Activated naive CD4-positive, alpha-beta T cell treated with anti-CD3 and anti-CD28 coated beads, Interleukin-2, amount 50 U/mL, for 16 hours (primary cell): Measurements from ENCODE around the gene PFAS.

Experiments used
- DNase-seq: peaks from one replicate; pipeline ENCODE4 v3.0.0-alpha.2; 2020

Gene PFAS

GRCh38 chr17:8267480-8268147 is 18.5 kb downstream of the PFAS start:
- DNase-seq, result no peak

- DNase-seq, result no peak
These were observed 19.6 kb downstream of the PFAS start for GRCh38 chr17:8268550-8269298.

- DNase-seq, result no peak
These were observed 23.3 kb downstream of the PFAS start for GRCh38 chr17:8272421-8272820.

- DNase-seq, result no peak
These were observed 24.9 kb downstream of the PFAS start for GRCh38 chr17:8273884-8274444.

- DNase-seq, result no peak
These were observed 25.7 kb downstream of the PFAS start for GRCh38 chr17:8274816-8275215.

GRCh38 chr17:8275421-8276290 is 26.6 kb downstream of the PFAS start:
- no peak for DNase-seq

- DNase-seq, result no peak
These were observed 28.2 kb downstream of the PFAS start for GRCh38 chr17:8277317-8277716.

- DNase-seq, result no peak
These were observed 33.3 kb downstream of the PFAS start for GRCh38 chr17:8282345-8282744.

GRCh38 chr17:8283356-8283755 is 34.3 kb downstream of the PFAS start:
- no peak for DNase-seq

GRCh38 chr17:8284126-8284525 is 35.0 kb downstream of the PFAS start:
- DNase-seq, result no peak

GRCh38 chr17:8285270-8286181 is 36.4 kb downstream of the PFAS start:
- no peak for DNase-seq

GRCh38 chr17:8287651-8288335 is 38.7 kb downstream of the PFAS start:
- no peak for DNase-seq

GRCh38 chr17:8288336-8289102 is 39.4 kb downstream of the PFAS start, which contains the start of gene RANGRF:
Gene RANGRF, plus strand, starts transcription at chr17:8288670. Its CDS starts 119 bp downstream, at chr17:8288789.
- DNase-seq, result peak; percentile 82

GRCh38 chr17:8289103-8289397 is 40.0 kb downstream of the PFAS start:
- DNase-seq, result no peak

- no peak for DNase-seq
These were observed 41.0 kb downstream of the PFAS start for GRCh38 chr17:8290043-8290442.

GRCh38 chr17:8292639-8293395 is 43.7 kb downstream of the PFAS start:
- DNase-seq, result no peak

GRCh38 chr17:8294361-8294760 is 45.3 kb downstream of the PFAS start:
- no peak for DNase-seq

- DNase-seq, result no peak
These were observed 45.8 kb downstream of the PFAS start for GRCh38 chr17:8294814-8295316.

- DNase-seq, result no peak
These were observed 51.1 kb downstream of the PFAS start for GRCh38 chr17:8300226-8300625.
